ENCODE data around the gene ADAP1. TPM values are rescaled to one million over a fixed set of nuclear protein-coding genes. Genes with fewer than 3 reads are reported as not detected.

Gene ADAP1
- total RNA-seq, 2 experiments from 2014 or later, result 2.4 to 7.0 TPM

- DNase-seq (ENCODE audit: low spot score), result no peak
- POLR2A ChIA-PET, result interaction anchor here (0.6 kb wide), 1 partner anchor 15 kb away, joined by 3 read pairs; no protein-coding TSS in a partner anchor
- TF ChIP-seq EZH2phosphoT487 (IDR thresholded peaks at IDR 0.05; ENCODE audit: borderline replicate concordance, low read depth, low read length), result no peak
- no peak for TF ChIP-seq CTCF (conservative IDR thresholded peaks at IDR 0.05; ENCODE audit: low read length)
- no peaks in the 10 kb centered on the region for H3K4me1 ChIP-seq (ENCODE audit: insufficient read depth, low read length, poor library complexity, severe bottlenecking)
- H3K27ac ChIP-seq (ENCODE audit: low read depth, low read length, poor library complexity, severe bottlenecking), result no peak overlapping the region
- H3K9me2 ChIP-seq (ENCODE audit: insufficient read depth, low read length), result no peaks in the 10 kb centered on the region
- CTCF ChIA-PET (ENCODE audit: unreplicated experiment), result no interaction called here
- H3K9me3 ChIP-seq (ENCODE audit: low read length), result no peaks in the 10 kb centered on the region
- H4K20me1 ChIP-seq (ENCODE audit: insufficient read depth, low read length), result no peaks in the 10 kb centered on the region
- intact Hi-C loops (cut with micrococcal nuclease; ENCODE audit: unreplicated experiment), result no loop called here
- no peak overlapping the region for H2AFZ ChIP-seq (ENCODE audit: low read length)
- peaks cover 52% of the 10 kb centered on the region for H3K79me2 ChIP-seq (ENCODE audit: insufficient read depth, low read depth, low read length)
- no TSS peak for BruUV-seq (replicated peaks)
- H3K4me2 ChIP-seq (ENCODE audit: low read length), result no peak overlapping the region
- peaks cover 54% of the 10 kb centered on the region for H3K36me3 ChIP-seq (ENCODE audit: insufficient read depth, low read length)
- H3K4me3 ChIP-seq (ENCODE audit: low read depth, low read length, poor library complexity, severe bottlenecking), result no peak overlapping the region
These were observed 69.1 kb downstream of the ADAP1 start for GRCh38 chr7:885261-885892.

GRCh38 chr7:884191-885003, 70.1 kb downstream of the ADAP1 start:
- Histone ChIP-seq H3K36me3 (ENCODE audit: insufficient read depth, low read length) (peaks cover 54% of the 10 kb centered on the region), H3K4me1 (ENCODE audit: insufficient read depth, low read length, poor library complexity, severe bottlenecking) (no peaks in the 10 kb centered on the region), H3K9me2 (ENCODE audit: insufficient read depth, low read length) (no peaks in the 10 kb centered on the region), H3K79me2 (ENCODE audit: insufficient read depth, low read depth, low read length) (peaks cover 61% of the 10 kb centered on the region), H4K20me1 (ENCODE audit: insufficient read depth, low read length) (no peaks in the 10 kb centered on the region), H3K4me3 (ENCODE audit: low read depth, low read length, poor library complexity, severe bottlenecking) (no peak overlapping the region), H3K4me2 (ENCODE audit: low read length) (no peak overlapping the region), H3K9me3 (ENCODE audit: low read length) (no peaks in the 10 kb centered on the region), H2AFZ (ENCODE audit: low read length) (no peak overlapping the region), H3K27ac (ENCODE audit: low read depth, low read length, poor library complexity, severe bottlenecking) (no peak overlapping the region)
- CTCF ChIA-PET (ENCODE audit: unreplicated experiment), result no interaction called here
- intact Hi-C loops (cut with micrococcal nuclease; ENCODE audit: unreplicated experiment), result no loop called here
- POLR2A ChIA-PET, result interaction anchor here (0.6 kb wide), 1 partner anchor 16 kb away, joined by 3 read pairs; no protein-coding TSS in a partner anchor
- TF ChIP-seq EZH2phosphoT487 (IDR thresholded peaks at IDR 0.05; ENCODE audit: borderline replicate concordance, low read depth, low read length), result no peak
- no peak for TF ChIP-seq CTCF (conservative IDR thresholded peaks at IDR 0.05; ENCODE audit: low read length)
- no peak for DNase-seq (ENCODE audit: low spot score)
- BruUV-seq (replicated peaks), result no TSS peak

All from OCI-LY7 (cell line).